GM12872 (cell line): Measurements from ENCODE around the gene TMEM123.

Experiments
- TF ChIP-seq, protein P1 (sequence below): IDR thresholded peaks from 3 replicates; pipeline ENCODE4 v1.5.1; 2011; ENCODE audit warnings: low read depth, mild to moderate bottlenecking, low read length, moderate library complexity; ENCODE audit not compliant: insufficient read depth

Gene TMEM123

DNA sequence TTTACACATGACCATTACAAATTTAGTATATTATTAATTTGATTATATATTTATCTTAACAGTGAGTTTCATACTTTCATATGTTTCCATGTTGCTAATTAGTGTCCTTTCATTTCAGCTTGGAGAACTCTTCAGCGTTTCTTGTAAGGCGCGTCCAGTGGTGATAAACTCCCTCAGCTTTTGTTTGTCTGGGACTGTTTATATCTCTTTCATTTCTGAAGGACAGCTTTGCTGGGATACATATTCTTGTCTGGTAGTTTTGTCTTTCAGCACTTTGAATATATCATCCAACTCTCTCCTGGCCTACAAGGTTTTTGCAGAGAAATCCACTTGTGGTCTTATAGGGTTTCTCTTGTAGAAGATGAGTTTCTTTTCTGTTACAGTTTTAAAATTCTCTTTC is 93.2 kb downstream of the TMEM123 start:
- TF ChIP-seq, protein P1, sequence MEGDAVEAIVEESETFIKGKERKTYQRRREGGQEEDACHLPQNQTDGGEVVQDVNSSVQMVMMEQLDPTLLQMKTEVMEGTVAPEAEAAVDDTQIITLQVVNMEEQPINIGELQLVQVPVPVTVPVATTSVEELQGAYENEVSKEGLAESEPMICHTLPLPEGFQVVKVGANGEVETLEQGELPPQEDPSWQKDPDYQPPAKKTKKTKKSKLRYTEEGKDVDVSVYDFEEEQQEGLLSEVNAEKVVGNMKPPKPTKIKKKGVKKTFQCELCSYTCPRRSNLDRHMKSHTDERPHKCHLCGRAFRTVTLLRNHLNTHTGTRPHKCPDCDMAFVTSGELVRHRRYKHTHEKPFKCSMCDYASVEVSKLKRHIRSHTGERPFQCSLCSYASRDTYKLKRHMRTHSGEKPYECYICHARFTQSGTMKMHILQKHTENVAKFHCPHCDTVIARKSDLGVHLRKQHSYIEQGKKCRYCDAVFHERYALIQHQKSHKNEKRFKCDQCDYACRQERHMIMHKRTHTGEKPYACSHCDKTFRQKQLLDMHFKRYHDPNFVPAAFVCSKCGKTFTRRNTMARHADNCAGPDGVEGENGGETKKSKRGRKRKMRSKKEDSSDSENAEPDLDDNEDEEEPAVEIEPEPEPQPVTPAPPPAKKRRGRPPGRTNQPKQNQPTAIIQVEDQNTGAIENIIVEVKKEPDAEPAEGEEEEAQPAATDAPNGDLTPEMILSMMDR = no peak

DNA sequence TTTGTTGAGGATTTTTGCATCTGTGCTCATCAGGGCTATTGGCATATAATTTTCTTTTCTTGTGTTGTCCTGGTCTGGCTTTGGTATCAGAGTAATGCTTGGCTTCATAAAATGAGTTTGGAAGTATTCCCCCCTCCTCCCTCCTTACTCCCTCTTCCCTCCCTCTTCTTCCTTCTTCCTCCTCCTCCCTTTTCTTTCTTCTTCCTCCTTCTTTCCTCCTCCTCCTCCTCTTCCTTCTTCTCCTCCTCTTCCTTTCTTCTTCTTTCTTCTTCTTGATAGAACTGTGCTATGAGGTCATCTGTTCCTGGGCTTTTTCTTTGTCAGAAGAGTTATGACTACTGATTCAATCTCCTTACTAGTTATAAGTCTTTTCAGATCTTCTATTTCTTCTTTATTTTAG is 95.4 kb downstream of the TMEM123 start:
- TF ChIP-seq, protein P1 = no peak

DNA sequence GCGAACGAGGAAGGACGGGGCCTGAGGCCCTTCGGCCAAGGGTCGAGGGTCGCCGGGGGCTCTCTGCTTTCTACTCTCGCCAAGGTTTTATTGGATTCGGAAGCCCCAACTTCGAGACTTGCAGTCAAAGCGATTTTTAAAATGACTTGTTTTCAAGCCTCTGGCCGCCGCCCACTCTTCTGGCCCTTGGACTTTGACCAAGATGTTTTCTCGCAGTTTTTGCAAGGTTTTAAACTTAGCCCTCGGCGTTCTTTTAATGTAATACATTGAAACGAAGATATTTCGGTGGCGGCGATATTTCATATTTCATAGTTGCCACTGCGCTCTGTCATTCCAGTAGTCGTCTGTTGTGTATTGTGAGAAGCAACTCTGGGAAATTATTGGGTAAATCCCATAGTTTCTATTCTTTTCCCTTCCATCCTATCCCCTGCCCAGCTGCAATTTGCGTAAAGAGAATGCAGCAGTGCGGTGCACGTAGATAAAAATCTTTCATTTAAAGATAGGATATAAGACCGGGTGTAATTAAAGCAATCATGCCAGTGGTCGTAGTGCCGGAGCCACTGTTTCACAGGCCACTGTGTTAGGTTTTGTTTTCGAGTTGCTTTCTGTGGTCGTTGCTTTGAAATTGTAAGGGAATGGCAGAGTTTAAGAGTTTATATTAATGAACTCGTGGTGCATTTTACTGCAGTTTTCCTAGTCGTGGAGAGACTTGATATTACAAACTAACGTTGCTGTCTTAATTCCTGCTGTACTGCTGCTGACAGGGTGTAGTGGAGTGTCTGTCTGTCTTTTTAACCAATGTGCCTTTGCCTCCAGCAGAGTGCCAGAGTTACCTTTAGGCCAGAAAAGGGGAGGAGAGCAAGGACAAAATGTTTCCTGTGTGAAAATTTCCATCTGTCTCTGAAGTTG is 104.8 kb downstream of the TMEM123 start:
- TF ChIP-seq, protein P1 = no peak

DNA sequence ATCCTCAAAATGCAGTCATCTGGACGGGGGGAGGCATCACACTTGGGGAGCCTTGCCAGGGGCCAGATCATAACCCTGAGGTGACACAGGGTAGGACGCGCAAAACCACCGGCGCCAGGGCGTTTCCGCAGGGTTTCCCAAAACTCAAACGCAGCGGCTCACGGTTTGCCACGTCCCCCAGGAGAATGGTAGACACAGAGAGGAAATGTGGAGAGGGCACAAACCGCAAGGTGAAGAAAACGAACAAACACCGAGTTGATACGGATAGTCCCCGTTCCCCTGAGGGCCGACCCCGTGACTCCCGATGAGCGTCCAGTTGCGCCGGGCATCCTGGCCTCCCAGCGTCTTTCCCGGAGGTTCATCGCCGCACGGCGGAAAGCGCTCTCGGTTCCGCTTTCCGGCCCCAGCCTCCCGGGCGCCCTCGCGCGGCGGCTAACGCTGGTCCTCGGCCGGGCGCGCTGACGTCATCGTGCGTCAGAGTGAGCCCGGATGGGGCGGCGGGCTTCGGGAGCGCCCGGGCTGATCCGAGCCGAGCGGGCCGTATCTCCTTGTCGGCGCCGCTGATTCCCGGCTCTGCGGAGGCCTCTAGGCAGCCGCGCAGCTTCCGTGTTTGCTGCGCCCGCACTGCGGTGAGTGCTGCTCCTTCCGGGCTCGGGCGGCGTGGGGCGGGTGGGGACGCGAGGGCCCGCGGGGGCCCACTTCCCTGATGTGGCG is 105.7 kb downstream of the TMEM123 start, which contains the start of gene BIRC2:
Gene BIRC2 (plus strand): TSS at position 467 of the 714 bp plus-strand sequence. CDS start 2,641 bp downstream, outside the sequence.
- TF ChIP-seq, protein P1 = peak; percentile 78

DNA sequence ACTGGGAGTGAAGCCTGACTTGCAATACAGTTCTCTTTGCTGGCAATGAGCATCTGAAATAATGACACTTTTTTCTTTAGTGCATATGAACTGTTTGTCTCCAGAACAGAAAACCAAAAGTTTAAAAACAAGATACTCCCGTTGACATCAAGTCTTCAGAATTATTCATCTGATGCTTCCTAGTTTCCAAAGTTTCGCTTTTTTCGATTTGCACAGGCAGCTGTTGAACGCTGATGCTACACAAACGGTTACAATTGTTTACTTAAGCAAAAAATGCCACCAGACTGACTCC is 106.2 kb downstream of the TMEM123 start:
- TF ChIP-seq, protein P1 = no peak
